Neural progenitor cell (in vitro differentiated cells): ENCODE data around the gene ICAM3.

Experiments used
- CTCF ChIP-seq: fragments of 200-600 bp; sonication (generic); IDR thresholded peaks from 2 replicates; pipeline ENCODE4 v1.5.1; 2017; ENCODE audit warnings: antibody characterized with exemption, mild to moderate bottlenecking
- EZH2 ChIP-seq: fragments of 200-600 bp; sonication (generic); IDR thresholded peaks from 2 replicates; pipeline ENCODE4 v1.6.1; 2017; ENCODE audit warnings: antibody characterized with exemption, mild to moderate bottlenecking, moderate library complexity

- TF ChIP-seq CTCF, result no peak
- no peak for TF ChIP-seq EZH2
Observed at GRCh38 chr19:10325732-10326131, 13.7 kb downstream of the ICAM3 start.
